H9 (cell line): ENCODE data around the gene KRTAP10-9. TPM values are rescaled to one million over a fixed set of nuclear protein-coding genes. Genes with fewer than 3 reads are reported as not detected.

Experiments used
- DNase-seq: peaks from one replicate; pipeline ENCODE4 v3.0.0-alpha.2; 2017
- H2AFZ ChIP-seq: one replicate; pipeline ENCODE4 v1.6.1; 2013; ENCODE audit warnings: mild to moderate bottlenecking, low read length, control low read depth, moderate library complexity
- H2AK5ac ChIP-seq: 2 replicates; pipeline ENCODE4 v1.6.1; 2013; ENCODE audit warnings: low read length, control low read depth, mixed read lengths; ENCODE audit not compliant: insufficient read length
- H2BK120ac ChIP-seq: one replicate; pipeline ENCODE4 v1.6.1; 2013; ENCODE audit warnings: low read depth, mild to moderate bottlenecking, low read length, control low read depth, inconsistent platforms; ENCODE audit not compliant: poor library complexity, severe bottlenecking
- H2BK12ac ChIP-seq: 2 replicates; pipeline ENCODE4 v1.6.1; 2013; ENCODE audit warnings: low read length, control low read depth, mixed read lengths, low read depth; ENCODE audit not compliant: insufficient read length
- H2BK15ac ChIP-seq: 2 replicates; pipeline ENCODE4 v1.6.1; 2013; ENCODE audit warnings: low read depth, low read length, control low read depth
- H2BK20ac ChIP-seq: one replicate; pipeline ENCODE4 v1.6.1; 2013; ENCODE audit warnings: low read depth, mild to moderate bottlenecking, low read length, control low read depth, inconsistent platforms; ENCODE audit not compliant: poor library complexity, severe bottlenecking
- H2BK5ac ChIP-seq: 2 replicates; pipeline ENCODE4 v1.6.1; 2013; ENCODE audit warnings: low read length, control low read depth, mixed read lengths; ENCODE audit not compliant: insufficient read length
- H3K14ac ChIP-seq: 2 replicates; pipeline ENCODE4 v1.6.1; 2013; ENCODE audit warnings: low read length, control low read depth; ENCODE audit not compliant: insufficient read depth
- H3K18ac ChIP-seq: 2 replicates; pipeline ENCODE4 v1.6.1; 2013; ENCODE audit warnings: low read depth, mild to moderate bottlenecking, mixed read lengths, low read length, control low read depth; ENCODE audit not compliant: insufficient read length
- H3K23ac ChIP-seq: 2 replicates; pipeline ENCODE4 v1.6.1; 2013; ENCODE audit warnings: low read length, control low read depth, mixed read lengths, low read depth; ENCODE audit not compliant: insufficient read length
- H3K23me2 ChIP-seq: 2 replicates; pipeline ENCODE4 v1.6.1; 2013; ENCODE audit warnings: low read depth, mild to moderate bottlenecking, mixed read lengths, low read length, control low read depth; ENCODE audit not compliant: insufficient read length, poor library complexity, severe bottlenecking
- H3K27ac ChIP-seq: 2 replicates; pipeline ENCODE4 v1.5.1; 2013; ENCODE audit warnings: low read length, control low read depth, mixed read lengths, low read depth; ENCODE audit not compliant: insufficient read length
- H3K27me3 ChIP-seq: 2 replicates; pipeline ENCODE4 v1.6.1; 2013; ENCODE audit warnings: low read length, control low read depth, inconsistent platforms; ENCODE audit not compliant: insufficient read depth
- H3K4ac ChIP-seq: 2 replicates; pipeline ENCODE4 v1.6.1; 2013; ENCODE audit warnings: low read depth, mild to moderate bottlenecking, control low read depth, inconsistent platforms, low read length, moderate library complexity
- H3K4me1 ChIP-seq: 2 replicates; pipeline ENCODE4 v1.6.1; 2013; ENCODE audit warnings: low read length, control low read depth, inconsistent platforms; ENCODE audit not compliant: insufficient read depth
- H3K4me2 ChIP-seq: 2 replicates; pipeline ENCODE4 v1.6.1; 2013; ENCODE audit warnings: low read length, control low read depth, mixed read lengths; ENCODE audit not compliant: insufficient read length, insufficient read depth
- H3K56ac ChIP-seq: 2 replicates; pipeline ENCODE4 v1.6.1; 2013; ENCODE audit warnings: low read depth, mild to moderate bottlenecking, mixed read lengths, low read length, control low read depth; ENCODE audit not compliant: insufficient read length
- H3K79me1 ChIP-seq: 2 replicates; pipeline ENCODE4 v1.6.1; 2013; ENCODE audit warnings: low read depth, mild to moderate bottlenecking, moderate library complexity, low read length, control low read depth, inconsistent platforms; ENCODE audit not compliant: insufficient read depth, poor library complexity, severe bottlenecking
- H3K79me2 ChIP-seq: 2 replicates; pipeline ENCODE4 v1.6.1; 2013; ENCODE audit warnings: low read length, control low read depth, inconsistent platforms; ENCODE audit not compliant: insufficient read depth
- H3K9ac ChIP-seq: 2 replicates; pipeline ENCODE4 v1.6.1; 2013; ENCODE audit warnings: low read length, control low read depth, mixed read lengths; ENCODE audit not compliant: insufficient read length; ENCODE audit errors: extremely low read depth
- H3K9me3 ChIP-seq: one replicate; pipeline ENCODE4 v1.6.1; 2013; ENCODE audit warnings: low read depth, low read length, inconsistent platforms; ENCODE audit not compliant: control insufficient read depth
- H3T11ph ChIP-seq: one replicate; pipeline ENCODE4 v1.6.1; 2013; ENCODE audit warnings: mild to moderate bottlenecking, low read length, control low read depth, inconsistent platforms
- H4K20me1 ChIP-seq: one replicate; pipeline ENCODE4 v1.6.1; 2013; ENCODE audit not compliant: control insufficient read depth, insufficient read length, insufficient read depth
- H4K5ac ChIP-seq: 2 replicates; pipeline ENCODE4 v1.6.1; 2013; ENCODE audit warnings: low read depth, mild to moderate bottlenecking, mixed read lengths, low read length, control low read depth; ENCODE audit not compliant: insufficient read length
- H4K8ac ChIP-seq: replicated peaks from 2 replicates; pipeline ENCODE4 v1.6.1; 2013; ENCODE audit warnings: low read length, control low read depth, mixed read lengths, low read depth; ENCODE audit not compliant: insufficient read length
- H4K91ac ChIP-seq: 2 replicates; pipeline ENCODE4 v1.6.1; 2013; ENCODE audit warnings: low read depth, mild to moderate bottlenecking, moderate library complexity, mixed read lengths, low read length, control low read depth; ENCODE audit not compliant: insufficient read length
- H3K27ac Mint-ChIP-seq, 3 experiments: 2 replicates in 2 of 3; 3 replicates in 1 of 3; pipeline ENCODE4 v1.8.0; 2020 to 2021; ENCODE audit warnings: mixed read lengths in 3 of 3, mild to moderate bottlenecking in 1 of 3, moderate library complexity in 1 of 3
- H3K27me3 Mint-ChIP-seq: 2 replicates; pipeline ENCODE4 v1.8.0; 2021; ENCODE audit warnings: low read depth, mild to moderate bottlenecking, moderate library complexity, mixed read lengths
- H3K36me3 Mint-ChIP-seq, 3 experiments: 2 replicates in 2 of 3; 3 replicates in 1 of 3; pipeline ENCODE4 v1.8.0; 2020 to 2021; ENCODE audit warnings: low read depth in 3 of 3, mixed read lengths in 3 of 3; ENCODE audit not compliant: insufficient read depth in 1 of 3
- H3K4me1 Mint-ChIP-seq, 2 experiments: 2 replicates each; pipeline ENCODE4 v1.8.0; 2020; ENCODE audit warnings: mixed read lengths in 2 of 2
- H3K4me3 Mint-ChIP-seq, 2 experiments: 2 replicates in 1 of 2; 3 replicates in 1 of 2; pipeline ENCODE4 v1.8.0; 2020 to 2021; ENCODE audit warnings: mild to moderate bottlenecking in 2 of 2, mixed read lengths in 2 of 2, moderate library complexity in 1 of 2
- H3K9me3 Mint-ChIP-seq, 2 experiments: 2 replicates in 1 of 2; 3 replicates in 1 of 2; pipeline ENCODE4 v1.8.0; 2020; ENCODE audit warnings: mild to moderate bottlenecking in 2 of 2, mixed read lengths in 2 of 2, moderate library complexity in 1 of 2
- WGBS: extraction: QIAGEN DNeasy Blood & Tissue Kit; methylation state at CpG from one replicate; pipeline ENCODE4 v1.1.7; 2013; ENCODE audit warnings: missing lambda C conversion rate, low lambda C conversion rate, mixed read lengths; ENCODE audit not compliant: insufficient read length; ENCODE audit errors: extremely low coverage; 5-methylcytosine and 5-hydroxymethylcytosine counted together
- total RNA-seq: library from RNA; stranded (reverse); gene quantifications from 2 replicates; pipeline ENCODE4 v1.2.1, GENCODE V29; 2021
- TF ChIP-seq, protein P1 (sequence below): fragments of 200-600 bp; sonication (generic); conservative IDR thresholded peaks from 3 replicates; pipeline ENCODE4 v1.8.0; 2021; ENCODE audit warnings: antibody characterized with exemption, mild to moderate bottlenecking

KRTAP10-9 gene
- total RNA-seq, 1 experiment from 2014 or later: not detected

DNA sequence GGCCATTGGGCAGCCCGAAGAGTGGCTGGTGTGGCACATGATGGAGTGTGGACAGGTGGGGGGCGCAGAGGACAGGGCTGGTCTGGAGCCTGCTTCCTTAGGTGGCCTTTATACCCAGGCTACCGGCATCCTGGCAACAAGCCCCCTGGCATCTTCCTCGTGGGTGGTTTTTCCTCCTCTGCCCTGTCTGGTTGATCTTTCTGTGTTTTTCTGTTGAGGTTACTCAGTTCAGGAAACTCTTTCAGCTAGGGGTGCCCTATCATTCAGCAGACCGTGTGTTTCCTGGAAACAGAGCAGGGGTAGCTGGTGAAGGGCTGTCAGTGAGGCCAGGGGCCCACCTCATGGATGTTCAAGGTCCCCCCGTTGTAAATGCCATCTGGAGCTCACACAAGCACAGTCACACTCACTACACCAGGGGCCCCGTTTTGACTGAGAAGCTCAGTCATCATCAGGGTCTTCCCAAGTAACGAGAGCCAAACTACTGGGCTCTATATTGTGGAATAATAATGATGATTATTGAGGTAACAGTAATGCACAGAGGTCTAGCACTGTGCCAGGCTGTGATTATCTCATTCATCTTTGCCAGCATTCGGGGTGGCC, 27.8 kb downstream of the KRTAP10-9 start, which contains the start of gene KRTAP12-4:
KRTAP12-4 (minus strand) TSS at position 84 of the 600 bp plus-strand sequence; CDS start at position 39, 45 bp downstream.
- no peak within 1 kb of the TSS for H3K4me3 Mint-ChIP-seq
- peaks cover 22% of the 10 kb centered on the region for H3K27me3 Mint-ChIP-seq
- Histone ChIP-seq H3K27me3 (no peaks in the 10 kb centered on the region), H2BK120ac (no peak within 1 kb of the TSS), H3K23ac (no peak within 1 kb of the TSS), H3K9me3 (no peaks in the 10 kb centered on the region), H3K4me1 (no peaks in the 10 kb centered on the region), H2AFZ (no peak within 1 kb of the TSS), H3K4ac (no peak within 1 kb of the TSS), H2BK12ac (no peak within 1 kb of the TSS), H2AK5ac (no peak within 1 kb of the TSS), H3K4me2 (no peak within 1 kb of the TSS), H3K9ac (no peak within 1 kb of the TSS), H3K18ac (no peak within 1 kb of the TSS), H3K56ac (no peak within 1 kb of the TSS), H2BK15ac (no peak within 1 kb of the TSS), H2BK5ac (no peak within 1 kb of the TSS), H2BK20ac (no peak within 1 kb of the TSS), H3K27ac (no peak within 1 kb of the TSS), H4K5ac (no peak within 1 kb of the TSS), H3K79me1 (no peaks in the 10 kb centered on the region), H3T11ph (no peak within 1 kb of the TSS), H4K8ac (no peak within 1 kb of the TSS), H3K79me2 (no peaks in the 10 kb centered on the region), H3K23me2 (no peaks in the 10 kb centered on the region), H4K91ac (no peak within 1 kb of the TSS), H4K20me1 (no peaks in the 10 kb centered on the region), H3K14ac (no peak within 1 kb of the TSS)
- TF ChIP-seq, protein P1, sequence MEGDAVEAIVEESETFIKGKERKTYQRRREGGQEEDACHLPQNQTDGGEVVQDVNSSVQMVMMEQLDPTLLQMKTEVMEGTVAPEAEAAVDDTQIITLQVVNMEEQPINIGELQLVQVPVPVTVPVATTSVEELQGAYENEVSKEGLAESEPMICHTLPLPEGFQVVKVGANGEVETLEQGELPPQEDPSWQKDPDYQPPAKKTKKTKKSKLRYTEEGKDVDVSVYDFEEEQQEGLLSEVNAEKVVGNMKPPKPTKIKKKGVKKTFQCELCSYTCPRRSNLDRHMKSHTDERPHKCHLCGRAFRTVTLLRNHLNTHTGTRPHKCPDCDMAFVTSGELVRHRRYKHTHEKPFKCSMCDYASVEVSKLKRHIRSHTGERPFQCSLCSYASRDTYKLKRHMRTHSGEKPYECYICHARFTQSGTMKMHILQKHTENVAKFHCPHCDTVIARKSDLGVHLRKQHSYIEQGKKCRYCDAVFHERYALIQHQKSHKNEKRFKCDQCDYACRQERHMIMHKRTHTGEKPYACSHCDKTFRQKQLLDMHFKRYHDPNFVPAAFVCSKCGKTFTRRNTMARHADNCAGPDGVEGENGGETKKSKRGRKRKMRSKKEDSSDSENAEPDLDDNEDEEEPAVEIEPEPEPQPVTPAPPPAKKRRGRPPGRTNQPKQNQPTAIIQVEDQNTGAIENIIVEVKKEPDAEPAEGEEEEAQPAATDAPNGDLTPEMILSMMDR: no peak
- H3K4me1 Mint-ChIP-seq: peaks cover 15 to 25% of the 10 kb centered on the region in 2 experiments
- H3K9me3 Mint-ChIP-seq: peaks cover 15 to 16% of the 10 kb centered on the region in 2 experiments; a peak in 4 of 5 replicates
- no peak within 1 kb of the TSS for H3K27ac Mint-ChIP-seq
- peaks cover 4 to 15% (median 8%) of the 10 kb centered on the region in 3 experiments for H3K36me3 Mint-ChIP-seq
- no peak for DNase-seq
- no CpG with 5 or more reads among the region's 9 CpGs for WGBS
